ENCODE measurements around the gene JARID2.
A peak's percentile ranks its signal among the peaks of the same experiment; 100 is the strongest.

The JARID2 gene

GRCh38 chr6:15395087-15395486 lies 149.2 kb downstream of the JARID2 start:
- H3K27ac ChIP-seq (ENCODE audit: low read depth, low read length) = no peak overlapping the region
- no peaks in the 10 kb centered on the region for H3K9me3 ChIP-seq (ENCODE audit: control insufficient read depth, insufficient read depth, low read depth, low read length)
- no peaks in the 10 kb centered on the region for H3K27me3 ChIP-seq (ENCODE audit: control insufficient read depth, insufficient read depth, low read length)
- no peak overlapping the region for H3K9ac ChIP-seq (ENCODE audit: low read length)
- peaks cover 61% of the 10 kb centered on the region for H3K4me1 ChIP-seq (ENCODE audit: control insufficient read depth, insufficient read depth, low read length)
- H3K4me3 ChIP-seq (ENCODE audit: low read depth, low read length) = no peak overlapping the region
- peaks cover 8% of the 10 kb centered on the region; the same call in 1 of the 2 replicates for H3K36me3 ChIP-seq (ENCODE audit: control insufficient read depth, insufficient read depth, low read length)

- Histone ChIP-seq H3K27me3 (ENCODE audit: control insufficient read depth, insufficient read depth, low read length) (no peaks in the 10 kb centered on the region), H3K9ac (ENCODE audit: low read length) (no peak overlapping the region), H3K27ac (ENCODE audit: low read depth, low read length) (no peak overlapping the region), H3K4me3 (ENCODE audit: low read depth, low read length) (no peak overlapping the region), H3K9me3 (ENCODE audit: control insufficient read depth, insufficient read depth, low read depth, low read length) (no peaks in the 10 kb centered on the region), H3K4me1 (ENCODE audit: control insufficient read depth, insufficient read depth, low read length) (peaks cover 59% of the 10 kb centered on the region), H3K36me3 (ENCODE audit: control insufficient read depth, insufficient read depth, low read length) (peaks cover under 1% of the 10 kb centered on the region; the same call in 1 of the 2 replicates)
Measured at GRCh38 chr6:15396808-15397207, 150.9 kb downstream of the JARID2 start.

- no peak overlapping the region for H3K27ac ChIP-seq (ENCODE audit: low read depth, low read length)
- H3K4me1 ChIP-seq (ENCODE audit: control insufficient read depth, insufficient read depth, low read length) = peaks cover 74% of the 10 kb centered on the region
- no peaks in the 10 kb centered on the region for H3K9me3 ChIP-seq (ENCODE audit: control insufficient read depth, insufficient read depth, low read depth, low read length)
- no peak overlapping the region for H3K4me3 ChIP-seq (ENCODE audit: low read depth, low read length)
- no peaks in the 10 kb centered on the region for H3K27me3 ChIP-seq (ENCODE audit: control insufficient read depth, insufficient read depth, low read length)
- no peaks in the 10 kb centered on the region for H3K36me3 ChIP-seq (ENCODE audit: control insufficient read depth, insufficient read depth, low read length)
- no peak overlapping the region for H3K9ac ChIP-seq (ENCODE audit: low read length)
Measured at GRCh38 chr6:15398633-15399275, 152.9 kb downstream of the JARID2 start.

- Histone ChIP-seq H3K27me3 (ENCODE audit: control insufficient read depth, insufficient read depth, low read length) (no peaks in the 10 kb centered on the region), H3K36me3 (ENCODE audit: control insufficient read depth, insufficient read depth, low read length) (no peaks in the 10 kb centered on the region), H3K9ac (ENCODE audit: low read length) (no peak overlapping the region), H3K4me3 (ENCODE audit: low read depth, low read length) (peak overlapping the region; percentile 30; the same call in 1 of the 2 replicates), H3K9me3 (ENCODE audit: control insufficient read depth, insufficient read depth, low read depth, low read length) (no peaks in the 10 kb centered on the region), H3K4me1 (ENCODE audit: control insufficient read depth, insufficient read depth, low read length) (peaks cover 85% of the 10 kb centered on the region), H3K27ac (ENCODE audit: low read depth, low read length) (no peak overlapping the region)
Measured at GRCh38 chr6:15399641-15400470, 154.0 kb downstream of the JARID2 start.

GRCh38 chr6:15400572-15401004 lies 154.7 kb downstream of the JARID2 start:
- H3K27ac ChIP-seq (ENCODE audit: low read depth, low read length) = no peak overlapping the region

GRCh38 chr6:15401120-15401519 lies 155.3 kb downstream of the JARID2 start:
- H3K4me1 ChIP-seq (ENCODE audit: control insufficient read depth, insufficient read depth, low read length) = peaks cover 96% of the 10 kb centered on the region
- no peaks in the 10 kb centered on the region for H3K9me3 ChIP-seq (ENCODE audit: control insufficient read depth, insufficient read depth, low read depth, low read length)
- no peak overlapping the region for H3K4me3 ChIP-seq (ENCODE audit: low read depth, low read length)
- H3K36me3 ChIP-seq (ENCODE audit: control insufficient read depth, insufficient read depth, low read length) = no peaks in the 10 kb centered on the region
- no peak overlapping the region for H3K9ac ChIP-seq (ENCODE audit: low read length)
- H3K27me3 ChIP-seq (ENCODE audit: control insufficient read depth, insufficient read depth, low read length) = no peaks in the 10 kb centered on the region
- H3K27ac ChIP-seq (ENCODE audit: low read depth, low read length) = no peak overlapping the region

More at GRCh38 chr6:15400572-15401004, 154.7 kb downstream of the JARID2 start:
- H3K4me1 ChIP-seq (ENCODE audit: control insufficient read depth, insufficient read depth, low read length) = peaks cover 92% of the 10 kb centered on the region
- H3K27me3 ChIP-seq (ENCODE audit: control insufficient read depth, insufficient read depth, low read length) = no peaks in the 10 kb centered on the region
- no peak overlapping the region for H3K9ac ChIP-seq (ENCODE audit: low read length)
- H3K9me3 ChIP-seq (ENCODE audit: control insufficient read depth, insufficient read depth, low read depth, low read length) = no peaks in the 10 kb centered on the region
- H3K36me3 ChIP-seq (ENCODE audit: control insufficient read depth, insufficient read depth, low read length) = no peaks in the 10 kb centered on the region
- no peak overlapping the region for H3K4me3 ChIP-seq (ENCODE audit: low read depth, low read length)

GRCh38 chr6:15401769-15402250 lies 155.9 kb downstream of the JARID2 start:
- Histone ChIP-seq H3K9me3 (ENCODE audit: control insufficient read depth, insufficient read depth, low read depth, low read length) (no peaks in the 10 kb centered on the region), H3K27me3 (ENCODE audit: control insufficient read depth, insufficient read depth, low read length) (no peaks in the 10 kb centered on the region), H3K4me3 (ENCODE audit: low read depth, low read length) (no peak overlapping the region), H3K36me3 (ENCODE audit: control insufficient read depth, insufficient read depth, low read length) (no peaks in the 10 kb centered on the region), H3K9ac (ENCODE audit: low read length) (no peak overlapping the region), H3K4me1 (ENCODE audit: control insufficient read depth, insufficient read depth, low read length) (peaks cover 92% of the 10 kb centered on the region), H3K27ac (ENCODE audit: low read depth, low read length) (0 out of 2 replicates have a peak overlapping the region, but pooled peaks have one; percentile 23)

- H3K27ac ChIP-seq (ENCODE audit: low read depth, low read length) = 0 out of 2 replicates have a peak overlapping the region, but pooled peaks have one; percentile 23
- peaks cover 92% of the 10 kb centered on the region for H3K4me1 ChIP-seq (ENCODE audit: control insufficient read depth, insufficient read depth, low read length)
Measured at GRCh38 chr6:15402406-15403045, 156.7 kb downstream of the JARID2 start.

GRCh38 chr6:15403094-15403755 lies 157.4 kb downstream of the JARID2 start:
- Histone ChIP-seq H3K27me3 (ENCODE audit: control insufficient read depth, insufficient read depth, low read length) (no peaks in the 10 kb centered on the region), H3K9ac (ENCODE audit: low read length) (no peak overlapping the region), H3K4me1 (ENCODE audit: control insufficient read depth, insufficient read depth, low read length) (peaks cover 90% of the 10 kb centered on the region), H3K4me3 (ENCODE audit: low read depth, low read length) (no peak overlapping the region), H3K27ac (ENCODE audit: low read depth, low read length) (no peak overlapping the region), H3K36me3 (ENCODE audit: control insufficient read depth, insufficient read depth, low read length) (no peaks in the 10 kb centered on the region), H3K9me3 (ENCODE audit: control insufficient read depth, insufficient read depth, low read depth, low read length) (no peaks in the 10 kb centered on the region)

More at GRCh38 chr6:15402406-15403045, 156.7 kb downstream of the JARID2 start:
- Histone ChIP-seq H3K9me3 (ENCODE audit: control insufficient read depth, insufficient read depth, low read depth, low read length) (no peaks in the 10 kb centered on the region), H3K36me3 (ENCODE audit: control insufficient read depth, insufficient read depth, low read length) (no peaks in the 10 kb centered on the region), H3K27me3 (ENCODE audit: control insufficient read depth, insufficient read depth, low read length) (no peaks in the 10 kb centered on the region), H3K9ac (ENCODE audit: low read length) (no peak overlapping the region), H3K4me3 (ENCODE audit: low read depth, low read length) (no peak overlapping the region)

- Histone ChIP-seq H3K27me3 (ENCODE audit: control insufficient read depth, insufficient read depth, low read length) (no peaks in the 10 kb centered on the region), H3K36me3 (ENCODE audit: control insufficient read depth, insufficient read depth, low read length) (peaks cover 3% of the 10 kb centered on the region; the same call in 1 of the 2 replicates), H3K9me3 (ENCODE audit: control insufficient read depth, insufficient read depth, low read depth, low read length) (no peaks in the 10 kb centered on the region), H3K27ac (ENCODE audit: low read depth, low read length) (no peak overlapping the region), H3K4me3 (ENCODE audit: low read depth, low read length) (no peak overlapping the region), H3K9ac (ENCODE audit: low read length) (no peak overlapping the region), H3K4me1 (ENCODE audit: control insufficient read depth, insufficient read depth, low read length) (peaks cover 88% of the 10 kb centered on the region)
Measured at GRCh38 chr6:15404685-15404980, 158.8 kb downstream of the JARID2 start.

Measured in HUES6 (cell line).